Measurements from ENCODE around the gene CFAP69. TPM values are rescaled to one million over a fixed set of nuclear protein-coding genes. Genes with fewer than 3 reads are reported as not detected.

CFAP69 gene
- total and polyA plus RNA-seq, 2 experiments from 2014 or later, result 4.9 to 7.9 TPM

DNA sequence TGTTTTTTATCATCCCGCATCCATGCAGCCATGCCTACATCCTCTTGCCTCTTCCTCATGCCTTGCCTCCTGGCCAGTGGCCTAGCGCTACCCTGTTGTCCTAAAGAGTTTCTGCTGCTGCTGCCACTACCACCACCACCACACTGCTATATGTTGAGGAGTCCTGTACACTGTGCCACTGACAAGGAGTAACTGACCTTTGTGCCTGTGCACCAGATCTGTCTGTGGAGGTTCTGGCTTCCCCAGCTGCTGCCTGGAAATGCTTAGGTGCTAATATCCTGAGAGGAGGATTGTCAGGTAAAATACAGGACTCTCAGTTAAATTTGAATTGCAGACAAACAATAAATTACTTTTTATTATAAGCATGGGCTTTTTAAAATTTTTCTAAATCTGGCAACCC, 7.0 kb upstream of the CFAP69 start:
- Histone ChIP-seq H3K27ac (ENCODE audit: low read depth) (no peak overlapping the region), H3K4me3 (no peak overlapping the region), H3F3A (replicated peaks; ENCODE audit: low read depth) (no peaks in the 10 kb centered on the region), H3K4me1 (ENCODE audit: insufficient read depth) (no peaks in the 10 kb centered on the region), H3K9me2 (ENCODE audit: insufficient read depth) (no peaks in the 10 kb centered on the region; the same call in 1 of the 2 replicates), H3K79me2 (replicated peaks; ENCODE audit: insufficient read depth) (no peaks in the 10 kb centered on the region), H4K20me1 (replicated peaks; ENCODE audit: insufficient read depth) (no peaks in the 10 kb centered on the region), H2AFZ (no peak overlapping the region), H3K27me3 (ENCODE audit: insufficient read depth) (no peaks in the 10 kb centered on the region), H3K36me3 (ENCODE audit: insufficient read depth) (no peaks in the 10 kb centered on the region), H3K4me2 (no peak overlapping the region)
- DNase-seq (ENCODE audit: low spot score) (no peak), ATAC-seq (no peak)
- TF ChIP-seq, protein P1, sequence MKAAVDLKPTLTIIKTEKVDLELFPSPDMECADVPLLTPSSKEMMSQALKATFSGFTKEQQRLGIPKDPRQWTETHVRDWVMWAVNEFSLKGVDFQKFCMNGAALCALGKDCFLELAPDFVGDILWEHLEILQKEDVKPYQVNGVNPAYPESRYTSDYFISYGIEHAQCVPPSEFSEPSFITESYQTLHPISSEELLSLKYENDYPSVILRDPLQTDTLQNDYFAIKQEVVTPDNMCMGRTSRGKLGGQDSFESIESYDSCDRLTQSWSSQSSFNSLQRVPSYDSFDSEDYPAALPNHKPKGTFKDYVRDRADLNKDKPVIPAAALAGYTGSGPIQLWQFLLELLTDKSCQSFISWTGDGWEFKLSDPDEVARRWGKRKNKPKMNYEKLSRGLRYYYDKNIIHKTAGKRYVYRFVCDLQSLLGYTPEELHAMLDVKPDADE (IDR thresholded peaks at IDR 0.05), result no peak
- TF ChIP-seq, protein P2, sequence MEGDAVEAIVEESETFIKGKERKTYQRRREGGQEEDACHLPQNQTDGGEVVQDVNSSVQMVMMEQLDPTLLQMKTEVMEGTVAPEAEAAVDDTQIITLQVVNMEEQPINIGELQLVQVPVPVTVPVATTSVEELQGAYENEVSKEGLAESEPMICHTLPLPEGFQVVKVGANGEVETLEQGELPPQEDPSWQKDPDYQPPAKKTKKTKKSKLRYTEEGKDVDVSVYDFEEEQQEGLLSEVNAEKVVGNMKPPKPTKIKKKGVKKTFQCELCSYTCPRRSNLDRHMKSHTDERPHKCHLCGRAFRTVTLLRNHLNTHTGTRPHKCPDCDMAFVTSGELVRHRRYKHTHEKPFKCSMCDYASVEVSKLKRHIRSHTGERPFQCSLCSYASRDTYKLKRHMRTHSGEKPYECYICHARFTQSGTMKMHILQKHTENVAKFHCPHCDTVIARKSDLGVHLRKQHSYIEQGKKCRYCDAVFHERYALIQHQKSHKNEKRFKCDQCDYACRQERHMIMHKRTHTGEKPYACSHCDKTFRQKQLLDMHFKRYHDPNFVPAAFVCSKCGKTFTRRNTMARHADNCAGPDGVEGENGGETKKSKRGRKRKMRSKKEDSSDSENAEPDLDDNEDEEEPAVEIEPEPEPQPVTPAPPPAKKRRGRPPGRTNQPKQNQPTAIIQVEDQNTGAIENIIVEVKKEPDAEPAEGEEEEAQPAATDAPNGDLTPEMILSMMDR (conservative IDR thresholded peaks at IDR 0.05; ENCODE audit: low read depth in 2 of 2), result no peak
- no peaks in the 10 kb centered on the region for H3K27me3 Mint-ChIP-seq (ENCODE audit: insufficient read depth, low read depth, poor library complexity)
- no peak overlapping the region for H3K27ac Mint-ChIP-seq
- no peaks in the 10 kb centered on the region for H3K36me3 Mint-ChIP-seq (ENCODE audit: low read depth)
- H3K4me1 Mint-ChIP-seq, result peaks cover 4% of the 10 kb centered on the region; the same call in 2 of the 3 replicates
- H3K9me3 Mint-ChIP-seq, result no peaks in the 10 kb centered on the region
- no peak overlapping the region for H3K4me3 Mint-ChIP-seq

DNA sequence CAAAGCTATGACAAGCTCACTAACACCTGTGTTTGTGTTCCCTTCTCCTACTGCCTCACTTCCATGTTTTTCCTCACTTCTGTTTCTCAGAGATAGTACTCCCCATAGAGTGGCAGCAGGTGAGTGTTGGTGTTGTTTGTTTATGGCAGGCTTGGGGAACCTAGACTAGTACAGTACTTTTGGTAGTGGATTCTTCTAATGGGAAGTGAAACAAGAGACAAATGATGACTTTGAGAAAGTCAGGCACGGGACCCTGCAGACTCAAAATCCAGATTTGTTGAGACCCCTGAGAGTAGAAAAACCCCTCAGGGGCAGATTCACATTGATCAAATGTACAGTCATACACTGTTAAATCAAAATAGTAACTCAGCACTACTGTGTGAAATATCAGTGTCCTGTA, 6.4 kb upstream of the CFAP69 start:
- DNase-seq (ENCODE audit: low spot score), result no peak
- no peaks in the 10 kb centered on the region for H3K79me2 ChIP-seq (replicated peaks; ENCODE audit: insufficient read depth)
- no peak overlapping the region for H3K4me3 Mint-ChIP-seq
- H3K9me3 Mint-ChIP-seq, result no peaks in the 10 kb centered on the region
- H3K27ac ChIP-seq (ENCODE audit: low read depth), result no peak overlapping the region
- no peaks in the 10 kb centered on the region for H3K36me3 ChIP-seq (ENCODE audit: insufficient read depth)
- no peaks in the 10 kb centered on the region for H4K20me1 ChIP-seq (replicated peaks; ENCODE audit: insufficient read depth)
- ATAC-seq, result no peak
- H2AFZ ChIP-seq, result no peak overlapping the region
- H3K4me1 ChIP-seq (ENCODE audit: insufficient read depth), result no peaks in the 10 kb centered on the region
- no peaks in the 10 kb centered on the region for H3F3A ChIP-seq (replicated peaks; ENCODE audit: low read depth)
- peaks cover 6% of the 10 kb centered on the region for H3K27me3 ChIP-seq (ENCODE audit: insufficient read depth)
- no peak overlapping the region for H3K4me3 ChIP-seq
- no peaks in the 10 kb centered on the region; the same call in 1 of the 2 replicates for H3K9me2 ChIP-seq (ENCODE audit: insufficient read depth)
- H3K4me1 Mint-ChIP-seq, result peaks cover 7% of the 10 kb centered on the region
- H3K27ac Mint-ChIP-seq, result no peak overlapping the region
- H3K36me3 Mint-ChIP-seq (ENCODE audit: low read depth), result no peaks in the 10 kb centered on the region
- TF ChIP-seq POLR2AphosphoS5 (IDR thresholded peaks at IDR 0.05; ENCODE audit: low read depth) (no peak), EZH2phosphoT487 (IDR thresholded peaks at IDR 0.05; ENCODE audit: unreplicated experiment) (no peak), CREB1 (CRISPR knock-in tag; IDR thresholded peaks at IDR 0.05; ENCODE audit: low read depth) (no peak), ZNF331 (CRISPR knock-in tag; IDR thresholded peaks at IDR 0.05; ENCODE audit: low read depth) (no peak)
- no peaks in the 10 kb centered on the region for H3K27me3 Mint-ChIP-seq (ENCODE audit: insufficient read depth, low read depth, poor library complexity)
- no peak overlapping the region for H3K4me2 ChIP-seq

DNA sequence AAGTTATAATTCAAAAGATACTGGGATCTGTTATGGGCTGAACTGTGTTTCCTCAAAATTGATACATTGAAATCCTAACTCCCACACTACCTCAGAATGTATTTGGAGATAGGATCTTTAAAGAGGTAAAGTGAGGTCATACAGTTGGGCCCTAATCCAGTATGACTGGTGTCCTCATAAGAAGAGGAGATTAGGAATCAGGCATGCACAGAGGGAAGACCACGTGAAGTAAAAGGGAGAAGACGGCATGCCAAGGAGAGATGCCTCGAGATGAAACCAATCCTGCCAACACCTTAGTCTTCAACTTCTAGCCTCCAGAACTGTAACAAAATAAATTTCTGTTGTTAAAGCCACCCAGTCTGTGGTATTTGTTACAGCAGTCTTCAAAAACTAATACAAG, 5.9 kb upstream of the CFAP69 start:
- no peak for DNase-seq (ENCODE audit: low spot score)
- no peak for ATAC-seq
- H3K9me3 Mint-ChIP-seq, result no peaks in the 10 kb centered on the region
- H3K36me3 Mint-ChIP-seq (ENCODE audit: low read depth), result no peaks in the 10 kb centered on the region
- no peak overlapping the region for H2AFZ ChIP-seq
- no peak overlapping the region for H3K27ac ChIP-seq (ENCODE audit: low read depth)
- no peaks in the 10 kb centered on the region for H3F3A ChIP-seq (replicated peaks; ENCODE audit: low read depth)
- no peaks in the 10 kb centered on the region for H3K36me3 ChIP-seq (ENCODE audit: insufficient read depth)
- no peak overlapping the region for H3K4me3 Mint-ChIP-seq
- H3K27ac Mint-ChIP-seq, result no peak overlapping the region
- H3K27me3 ChIP-seq (ENCODE audit: insufficient read depth), result peaks cover 10% of the 10 kb centered on the region
- H3K4me1 Mint-ChIP-seq, result peaks cover 12% of the 10 kb centered on the region
- no peaks in the 10 kb centered on the region for H4K20me1 ChIP-seq (replicated peaks; ENCODE audit: insufficient read depth)
- H3K9me2 ChIP-seq (ENCODE audit: insufficient read depth), result no peaks in the 10 kb centered on the region; the same call in 1 of the 2 replicates
- H3K4me1 ChIP-seq (ENCODE audit: insufficient read depth), result no peaks in the 10 kb centered on the region; the same call in 1 of the 2 replicates
- H3K27me3 Mint-ChIP-seq (ENCODE audit: insufficient read depth, low read depth, poor library complexity), result no peaks in the 10 kb centered on the region
- H3K79me2 ChIP-seq (replicated peaks; ENCODE audit: insufficient read depth), result no peaks in the 10 kb centered on the region
- no peak overlapping the region for H3K4me2 ChIP-seq
- H3K4me3 ChIP-seq, result no peak overlapping the region
- no peak for TF ChIP-seq ZNF331 (CRISPR knock-in tag; IDR thresholded peaks at IDR 0.05; ENCODE audit: low read depth)
- TF ChIP-seq, protein P3, sequence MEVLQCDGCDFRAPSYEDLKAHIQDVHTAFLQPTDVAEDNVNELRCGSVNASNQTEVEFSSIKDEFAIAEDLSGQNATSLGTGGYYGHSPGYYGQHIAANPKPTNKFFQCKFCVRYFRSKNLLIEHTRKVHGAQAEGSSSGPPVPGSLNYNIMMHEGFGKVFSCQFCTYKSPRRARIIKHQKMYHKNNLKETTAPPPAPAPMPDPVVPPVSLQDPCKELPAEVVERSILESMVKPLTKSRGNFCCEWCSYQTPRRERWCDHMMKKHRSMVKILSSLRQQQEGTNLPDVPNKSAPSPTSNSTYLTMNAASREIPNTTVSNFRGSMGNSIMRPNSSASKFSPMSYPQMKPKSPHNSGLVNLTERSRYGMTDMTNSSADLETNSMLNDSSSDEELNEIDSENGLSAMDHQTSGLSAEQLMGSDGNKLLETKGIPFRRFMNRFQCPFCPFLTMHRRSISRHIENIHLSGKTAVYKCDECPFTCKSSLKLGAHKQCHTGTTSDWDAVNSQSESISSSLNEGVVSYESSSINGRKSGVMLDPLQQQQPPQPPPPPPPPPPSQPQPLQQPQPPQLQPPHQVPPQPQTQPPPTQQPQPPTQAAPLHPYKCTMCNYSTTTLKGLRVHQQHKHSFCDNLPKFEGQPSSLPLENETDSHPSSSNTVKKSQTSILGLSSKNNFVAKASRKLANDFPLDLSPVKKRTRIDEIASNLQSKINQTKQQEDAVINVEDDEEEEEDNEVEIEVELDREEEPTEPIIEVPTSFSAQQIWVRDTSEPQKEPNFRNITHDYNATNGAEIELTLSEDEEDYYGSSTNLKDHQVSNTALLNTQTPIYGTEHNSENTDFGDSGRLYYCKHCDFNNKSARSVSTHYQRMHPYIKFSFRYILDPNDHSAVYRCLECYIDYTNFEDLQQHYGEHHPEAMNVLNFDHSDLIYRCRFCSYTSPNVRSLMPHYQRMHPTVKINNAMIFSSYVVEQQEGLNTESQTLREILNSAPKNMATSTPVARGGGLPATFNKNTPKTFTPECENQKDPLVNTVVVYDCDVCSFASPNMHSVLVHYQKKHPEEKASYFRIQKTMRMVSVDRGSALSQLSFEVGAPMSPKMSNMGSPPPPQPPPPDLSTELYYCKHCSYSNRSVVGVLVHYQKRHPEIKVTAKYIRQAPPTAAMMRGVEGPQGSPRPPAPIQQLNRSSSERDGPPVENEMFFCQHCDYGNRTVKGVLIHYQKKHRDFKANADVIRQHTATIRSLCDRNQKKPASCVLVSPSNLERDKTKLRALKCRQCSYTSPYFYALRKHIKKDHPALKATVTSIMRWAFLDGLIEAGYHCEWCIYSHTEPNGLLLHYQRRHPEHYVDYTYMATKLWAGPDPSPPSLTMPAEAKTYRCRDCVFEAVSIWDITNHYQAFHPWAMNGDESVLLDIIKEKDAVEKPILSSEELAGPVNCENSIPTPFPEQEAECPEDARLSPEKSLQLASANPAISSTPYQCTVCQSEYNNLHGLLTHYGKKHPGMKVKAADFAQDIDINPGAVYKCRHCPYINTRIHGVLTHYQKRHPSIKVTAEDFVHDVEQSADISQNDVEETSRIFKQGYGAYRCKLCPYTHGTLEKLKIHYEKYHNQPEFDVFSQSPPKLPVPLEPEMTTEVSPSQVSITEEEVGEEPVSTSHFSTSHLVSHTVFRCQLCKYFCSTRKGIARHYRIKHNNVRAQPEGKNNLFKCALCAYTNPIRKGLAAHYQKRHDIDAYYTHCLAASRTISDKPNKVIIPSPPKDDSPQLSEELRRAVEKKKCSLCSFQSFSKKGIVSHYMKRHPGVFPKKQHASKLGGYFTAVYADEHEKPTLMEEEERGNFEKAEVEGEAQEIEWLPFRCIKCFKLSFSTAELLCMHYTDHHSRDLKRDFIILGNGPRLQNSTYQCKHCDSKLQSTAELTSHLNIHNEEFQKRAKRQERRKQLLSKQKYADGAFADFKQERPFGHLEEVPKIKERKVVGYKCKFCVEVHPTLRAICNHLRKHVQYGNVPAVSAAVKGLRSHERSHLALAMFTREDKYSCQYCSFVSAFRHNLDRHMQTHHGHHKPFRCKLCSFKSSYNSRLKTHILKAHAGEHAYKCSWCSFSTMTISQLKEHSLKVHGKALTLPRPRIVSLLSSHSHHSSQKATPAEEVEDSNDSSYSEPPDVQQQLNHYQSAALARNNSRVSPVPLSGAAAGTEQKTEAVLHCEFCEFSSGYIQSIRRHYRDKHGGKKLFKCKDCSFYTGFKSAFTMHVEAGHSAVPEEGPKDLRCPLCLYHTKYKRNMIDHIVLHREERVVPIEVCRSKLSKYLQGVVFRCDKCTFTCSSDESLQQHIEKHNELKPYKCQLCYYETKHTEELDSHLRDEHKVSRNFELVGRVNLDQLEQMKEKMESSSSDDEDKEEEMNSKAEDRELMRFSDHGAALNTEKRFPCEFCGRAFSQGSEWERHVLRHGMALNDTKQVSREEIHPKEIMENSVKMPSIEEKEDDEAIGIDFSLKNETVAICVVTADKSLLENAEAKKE (CRISPR knock-in tag; IDR thresholded peaks at IDR 0.05), result no peak

Measured in GM23338 (cell line).